Jurkat, Clone E6-1 (cell line): Measurements from ENCODE around the gene EIF5B.

ENCODE experiments used
- DNase-seq: peaks from one replicate; pipeline ENCODE4 v3.0.0-alpha.2; 2011; ENCODE audit warnings: low read depth, low spot score
- H3K4me3 ChIP-seq: 2 replicates; pipeline ENCODE4 v1.5.1; 2011; ENCODE audit warnings: mild to moderate bottlenecking, low read length, control low read depth, moderate library complexity

The EIF5B gene

DNA sequence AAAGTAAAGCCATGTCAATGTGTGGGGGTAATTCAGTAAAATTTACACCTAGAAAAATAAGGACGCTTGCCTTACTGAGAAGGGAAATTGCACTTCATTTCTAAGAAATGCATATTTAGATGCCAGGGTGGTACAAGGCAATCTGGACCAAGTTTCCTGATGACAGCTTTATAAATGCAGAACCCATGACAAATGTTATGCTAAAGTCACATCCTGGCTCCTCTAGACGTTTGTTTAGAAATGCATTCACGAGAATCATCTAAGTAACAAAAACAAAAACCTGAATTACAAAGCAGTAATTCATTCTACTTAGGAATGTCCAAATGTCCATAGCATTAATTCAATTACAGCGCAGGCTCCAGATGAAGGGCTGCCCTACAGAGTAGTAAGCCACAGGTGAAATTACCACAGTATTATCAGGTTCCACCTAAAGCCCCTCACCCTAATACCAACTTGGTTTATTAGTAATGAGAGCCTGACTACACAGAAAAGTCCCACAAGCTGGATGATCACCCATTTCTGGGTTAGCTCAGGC is 102.8 kb downstream of the EIF5B start:
- no peak for DNase-seq
- no peak overlapping the region for H3K4me3 ChIP-seq

DNA sequence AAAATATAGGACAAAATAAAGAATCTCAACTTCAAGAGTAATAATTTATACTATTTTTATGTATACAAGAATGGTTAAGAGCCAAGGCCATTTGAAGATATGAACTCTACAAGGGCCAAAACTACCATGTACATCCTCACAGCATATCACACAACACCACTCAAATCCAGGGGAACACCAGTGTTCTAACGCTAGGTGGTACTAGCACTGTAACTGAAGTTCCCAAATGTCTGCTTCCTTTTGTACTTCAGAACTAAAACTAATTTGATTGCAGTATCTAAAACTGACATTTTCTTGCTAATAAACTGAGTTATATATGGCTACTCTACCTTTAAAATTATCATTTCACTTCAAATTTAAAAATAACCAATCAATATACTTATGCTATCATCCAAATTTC is 105.6 kb downstream of the EIF5B start:
- DNase-seq, result no peak
- no peak overlapping the region for H3K4me3 ChIP-seq

DNA sequence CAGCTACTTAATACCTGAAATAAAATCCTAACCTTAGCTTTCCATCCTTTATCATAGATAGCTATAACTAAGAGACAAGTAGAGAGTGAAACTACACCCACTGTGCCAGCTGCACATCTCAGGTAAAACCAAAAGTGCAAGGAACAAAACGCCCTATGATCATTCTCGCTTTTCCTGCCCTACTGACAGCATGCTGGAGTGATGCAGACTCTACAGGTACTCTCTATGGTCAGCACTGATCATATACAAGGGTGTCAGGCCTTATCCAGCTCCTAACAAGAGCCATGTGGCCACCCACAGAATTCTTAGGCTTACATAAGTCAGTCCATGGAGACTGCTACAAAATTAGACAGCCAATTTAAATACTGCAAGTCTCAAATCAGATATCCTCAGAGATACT is 107.0 kb downstream of the EIF5B start:
- no peak overlapping the region for H3K4me3 ChIP-seq
- DNase-seq, result no peak

DNA sequence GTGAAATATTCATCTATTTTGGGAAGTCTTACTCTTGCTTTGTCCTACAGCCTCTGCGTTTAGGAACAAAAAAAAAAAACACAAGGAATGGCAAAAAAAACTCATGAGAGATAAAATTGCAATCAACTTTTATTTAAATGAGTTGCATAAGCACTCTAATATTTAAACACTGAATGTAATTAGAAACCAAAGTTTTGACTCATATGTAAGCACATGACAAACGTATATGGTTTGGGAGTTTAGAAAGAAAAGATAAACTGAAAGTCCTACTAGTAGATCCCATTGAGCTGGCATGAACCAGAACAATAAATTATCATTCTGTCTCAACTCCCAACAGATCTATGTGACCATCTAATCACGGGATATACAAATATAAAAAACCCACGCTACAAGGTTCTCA is 107.9 kb downstream of the EIF5B start:
- H3K4me3 ChIP-seq, result no peak overlapping the region
- DNase-seq, result no peak

DNA sequence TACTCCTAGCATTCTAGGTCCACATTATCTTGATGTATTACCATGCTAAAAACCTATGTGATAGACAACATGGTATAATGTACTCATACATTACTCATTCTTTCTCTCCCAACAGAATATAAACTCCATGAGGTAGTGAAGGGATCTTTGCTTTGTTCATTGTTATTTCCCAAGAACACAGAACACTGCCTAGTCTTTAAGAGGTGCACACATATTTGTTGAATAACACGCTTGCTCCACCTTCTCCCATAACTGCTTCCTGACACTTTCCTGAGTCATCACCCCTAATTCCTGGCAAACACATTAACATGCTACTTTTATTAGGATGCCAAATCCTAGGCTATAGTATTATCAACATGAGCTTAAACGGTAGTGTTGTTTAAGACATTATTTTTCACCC is 111.4 kb downstream of the EIF5B start:
- no peak for DNase-seq

DNA sequence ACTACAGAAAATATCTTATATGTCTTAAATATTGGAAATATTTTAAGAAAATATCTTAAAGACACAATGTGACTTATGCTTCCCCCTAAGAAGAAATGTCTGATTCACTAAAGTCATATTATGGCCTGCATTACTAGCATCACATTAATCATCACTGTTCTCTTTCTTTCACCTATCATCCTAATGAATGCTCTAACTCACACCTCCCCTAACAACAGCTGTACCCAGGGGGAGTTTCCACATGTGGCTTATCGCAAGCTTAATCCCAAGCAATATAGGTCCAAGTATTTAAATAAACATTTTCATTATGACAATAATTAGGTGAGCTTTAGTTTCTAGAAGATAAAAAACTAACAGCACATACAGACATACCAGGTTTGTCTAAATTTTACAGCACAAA is 113.0 kb downstream of the EIF5B start:
- no peak for DNase-seq
- H3K4me3 ChIP-seq, result no peak overlapping the region

More for the DNA sequence above, 111.4 kb downstream of the EIF5B start:
- no peak overlapping the region for H3K4me3 ChIP-seq
